ENCODE data around the gene CALN1. TPM values are rescaled to one million over a fixed set of nuclear protein-coding genes. Genes with fewer than 3 reads are reported as not detected.

Gene CALN1
- total RNA-seq, 1 donor from 2014 or later: not detected

- H3K27me3 Mint-ChIP-seq (ENCODE audit: low read depth): no peaks in the 10 kb centered on the region
Observed at GRCh38 chr7:72021716-72022115, 390.4 kb downstream of the CALN1 start.

DNA sequence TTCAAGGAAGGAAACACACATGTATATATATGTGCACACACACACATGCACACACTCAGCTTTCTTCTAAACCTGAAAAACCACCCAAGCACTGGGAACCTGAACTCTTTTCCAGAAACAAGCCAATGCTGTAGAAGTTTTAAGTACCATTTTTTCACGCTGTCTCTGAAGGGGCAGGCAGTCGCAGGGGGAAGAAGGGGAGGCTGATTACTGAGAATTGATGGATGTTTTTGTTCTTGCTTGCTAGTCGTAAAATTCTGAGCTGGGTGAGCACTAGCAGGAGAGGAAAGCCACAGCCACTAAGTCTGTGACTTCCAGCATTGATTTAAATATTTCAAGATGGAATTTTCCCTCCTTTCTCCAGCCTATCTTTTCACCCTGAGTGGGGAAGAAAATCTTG, 391.8 kb downstream of the CALN1 start:
- Mint-ChIP-seq H3K27ac (no peak overlapping the region), H3K4me3 (ENCODE audit: low read depth) (no peak overlapping the region), H3K4me1 (ENCODE audit: low read depth) (no peaks in the 10 kb centered on the region), H3K36me3 (ENCODE audit: low read depth) (no peaks in the 10 kb centered on the region), H3K27me3 (ENCODE audit: low read depth) (no peaks in the 10 kb centered on the region), H3K9me3 (peaks cover 47% of the 10 kb centered on the region)
- DNase-seq (ENCODE audit: low spot score): no peak
- intact Hi-C loops (cut with micrococcal nuclease): no loop called here

More at GRCh38 chr7:72021716-72022115, 390.4 kb downstream of the CALN1 start:
- Mint-ChIP-seq H3K4me3 (ENCODE audit: low read depth) (no peak overlapping the region), H3K27ac (no peak overlapping the region), H3K9me3 (peaks cover 54% of the 10 kb centered on the region), H3K36me3 (ENCODE audit: low read depth) (no peaks in the 10 kb centered on the region), H3K4me1 (ENCODE audit: low read depth) (no peaks in the 10 kb centered on the region)
- DNase-seq (ENCODE audit: low spot score): no peak
- intact Hi-C loops (cut with micrococcal nuclease): no loop called here

DNA sequence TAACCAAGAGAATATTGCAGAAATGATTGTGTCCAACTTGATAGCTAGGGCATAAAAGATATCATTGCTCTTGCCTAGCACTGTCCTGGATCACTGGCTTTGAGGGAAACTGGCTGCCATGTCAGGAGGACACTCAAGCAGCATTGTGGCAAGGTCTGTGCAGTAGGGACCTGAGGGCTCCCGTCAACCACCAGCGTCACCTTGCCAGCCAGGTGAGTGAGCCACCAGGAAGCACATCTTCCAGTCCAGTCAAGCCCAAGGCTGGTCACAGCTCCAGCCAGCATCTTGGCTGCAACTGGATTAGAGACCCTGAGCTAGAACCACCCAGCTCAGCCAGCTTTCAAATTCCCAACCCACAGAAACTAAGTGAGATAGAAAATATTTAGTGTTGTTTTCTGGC, 392.7 kb downstream of the CALN1 start:
- Mint-ChIP-seq H3K27me3 (ENCODE audit: low read depth) (no peaks in the 10 kb centered on the region), H3K4me1 (ENCODE audit: low read depth) (no peaks in the 10 kb centered on the region), H3K9me3 (peaks cover 44% of the 10 kb centered on the region), H3K27ac (no peak overlapping the region), H3K36me3 (ENCODE audit: low read depth) (no peaks in the 10 kb centered on the region), H3K4me3 (ENCODE audit: low read depth) (no peak overlapping the region)
- intact Hi-C loops (cut with micrococcal nuclease): no loop called here
- no peak for DNase-seq (ENCODE audit: low spot score)

DNA sequence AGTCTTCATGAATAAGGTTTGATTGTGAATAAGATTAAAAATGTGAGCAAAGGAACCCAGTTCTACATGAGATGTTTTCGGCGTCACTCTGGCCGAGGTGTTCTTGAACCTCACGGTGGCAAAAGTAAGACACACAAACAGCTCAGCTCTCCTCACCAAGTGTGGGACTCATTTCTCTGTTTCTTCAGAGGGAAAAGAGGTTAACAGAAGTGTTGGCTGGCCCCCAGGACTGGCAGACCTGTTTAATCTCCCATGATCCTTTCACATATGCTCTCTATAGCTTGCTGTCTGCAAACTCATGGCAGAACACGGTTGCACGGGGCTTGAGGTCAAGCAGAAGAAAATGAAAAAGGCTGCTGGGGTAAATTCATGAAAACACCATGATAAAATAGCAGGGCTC, 394.4 kb downstream of the CALN1 start:
- peaks cover 36% of the 10 kb centered on the region for H3K9me3 Mint-ChIP-seq
- H3K27ac Mint-ChIP-seq: no peak overlapping the region
- no peaks in the 10 kb centered on the region for H3K27me3 Mint-ChIP-seq (ENCODE audit: low read depth)
- H3K36me3 Mint-ChIP-seq (ENCODE audit: low read depth): no peaks in the 10 kb centered on the region
- DNase-seq (ENCODE audit: low spot score): no peak
- H3K4me1 Mint-ChIP-seq (ENCODE audit: low read depth): no peaks in the 10 kb centered on the region
- intact Hi-C loops (cut with micrococcal nuclease): no loop called here
- H3K4me3 Mint-ChIP-seq (ENCODE audit: low read depth): no peak overlapping the region

DNA sequence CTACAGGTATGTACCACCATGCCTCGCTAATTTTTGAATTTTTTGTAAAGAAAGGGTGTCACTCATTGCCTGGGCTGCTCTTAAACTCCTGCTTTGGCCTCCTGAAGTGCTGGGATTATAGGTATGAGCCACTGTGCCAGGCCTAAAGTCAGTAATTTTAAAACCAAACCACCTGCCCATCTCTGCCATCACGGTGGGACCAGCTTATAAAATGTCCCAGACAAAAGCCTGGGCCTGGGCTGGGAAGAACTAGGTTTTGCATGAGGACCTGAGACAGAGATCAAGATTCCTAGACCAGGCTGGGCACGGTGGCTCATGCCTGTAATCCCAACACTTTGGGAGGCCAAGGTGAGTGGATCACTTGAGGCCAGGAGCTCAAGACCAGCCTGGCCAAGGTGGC, 395.6 kb downstream of the CALN1 start:
- H3K27me3 Mint-ChIP-seq (ENCODE audit: low read depth): no peaks in the 10 kb centered on the region
- H3K9me3 Mint-ChIP-seq: peaks cover 28% of the 10 kb centered on the region
- H3K4me1 Mint-ChIP-seq (ENCODE audit: low read depth): no peaks in the 10 kb centered on the region
- H3K4me3 Mint-ChIP-seq (ENCODE audit: low read depth): no peak overlapping the region
- DNase-seq (ENCODE audit: low spot score): no peak
- no peaks in the 10 kb centered on the region for H3K36me3 Mint-ChIP-seq (ENCODE audit: low read depth)
- intact Hi-C loops (cut with micrococcal nuclease): no loop called here
- no peak overlapping the region for H3K27ac Mint-ChIP-seq

- Mint-ChIP-seq H3K36me3 (ENCODE audit: low read depth) (no peaks in the 10 kb centered on the region), H3K4me1 (ENCODE audit: low read depth) (no peaks in the 10 kb centered on the region)
- intact Hi-C loops (cut with micrococcal nuclease): no loop called here
Observed at GRCh38 chr7:72015136-72015535, 397.0 kb downstream of the CALN1 start.

DNA sequence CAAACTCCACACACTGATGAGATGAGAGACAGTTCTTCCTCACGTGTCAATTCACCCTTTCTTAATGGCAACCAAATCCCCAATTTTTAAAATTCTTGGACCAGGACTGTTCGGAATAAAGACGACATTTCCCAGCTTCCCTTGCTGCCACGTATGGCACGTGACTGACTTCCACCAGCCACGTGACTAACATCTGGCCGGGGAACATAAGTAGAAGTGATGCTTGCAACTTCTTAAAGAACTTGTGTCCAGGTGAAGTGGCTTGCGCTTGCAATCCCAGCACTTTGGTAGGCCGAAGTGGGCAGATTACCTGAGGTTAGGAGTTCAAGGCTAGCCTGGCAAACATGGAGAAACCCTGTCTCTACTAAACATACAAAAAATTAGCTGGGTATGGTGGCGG, 405.1 kb downstream of the CALN1 start:
- Mint-ChIP-seq H3K36me3 (ENCODE audit: low read depth) (no peaks in the 10 kb centered on the region), H3K4me1 (ENCODE audit: low read depth) (no peaks in the 10 kb centered on the region), H3K4me3 (ENCODE audit: low read depth) (no peak overlapping the region), H3K9me3 (peaks cover 4% of the 10 kb centered on the region), H3K27ac (no peak overlapping the region), H3K27me3 (ENCODE audit: low read depth) (no peaks in the 10 kb centered on the region)
- DNase-seq (ENCODE audit: low spot score): no peak
- intact Hi-C loops (cut with micrococcal nuclease): no loop called here

More at GRCh38 chr7:72015136-72015535, 397.0 kb downstream of the CALN1 start:
- DNase-seq (ENCODE audit: low spot score): no peak
- peaks cover 21% of the 10 kb centered on the region for H3K9me3 Mint-ChIP-seq
- no peak overlapping the region for H3K4me3 Mint-ChIP-seq (ENCODE audit: low read depth)
- no peak overlapping the region for H3K27ac Mint-ChIP-seq
- no peaks in the 10 kb centered on the region for H3K27me3 Mint-ChIP-seq (ENCODE audit: low read depth)

DNA sequence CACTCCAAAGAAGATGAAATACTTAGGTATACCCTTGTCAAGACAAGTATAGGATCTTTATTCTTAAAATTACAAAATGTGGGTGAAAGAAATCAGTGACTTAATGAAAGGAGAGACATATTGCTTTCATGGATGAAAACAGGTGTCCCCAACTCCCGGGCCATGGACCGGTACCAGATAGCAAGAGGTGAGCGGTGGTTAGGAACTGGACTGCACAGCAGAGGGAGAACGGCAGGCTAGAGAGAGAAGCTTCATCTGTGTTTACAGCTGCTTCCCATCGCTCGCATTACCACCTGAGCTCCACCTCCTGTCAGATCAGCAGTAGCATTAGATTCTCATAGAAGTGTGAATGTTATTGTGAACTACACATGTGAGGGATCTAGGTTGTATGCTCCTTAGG, 408.9 kb downstream of the CALN1 start:
- Mint-ChIP-seq H3K27ac (no peak overlapping the region), H3K4me3 (ENCODE audit: low read depth) (no peak overlapping the region), H3K9me3 (peaks cover 14% of the 10 kb centered on the region), H3K36me3 (ENCODE audit: low read depth) (no peaks in the 10 kb centered on the region), H3K4me1 (ENCODE audit: low read depth) (no peaks in the 10 kb centered on the region), H3K27me3 (ENCODE audit: low read depth) (no peaks in the 10 kb centered on the region)
- DNase-seq (ENCODE audit: low spot score): no peak
- intact Hi-C loops (cut with micrococcal nuclease): no loop called here

DNA sequence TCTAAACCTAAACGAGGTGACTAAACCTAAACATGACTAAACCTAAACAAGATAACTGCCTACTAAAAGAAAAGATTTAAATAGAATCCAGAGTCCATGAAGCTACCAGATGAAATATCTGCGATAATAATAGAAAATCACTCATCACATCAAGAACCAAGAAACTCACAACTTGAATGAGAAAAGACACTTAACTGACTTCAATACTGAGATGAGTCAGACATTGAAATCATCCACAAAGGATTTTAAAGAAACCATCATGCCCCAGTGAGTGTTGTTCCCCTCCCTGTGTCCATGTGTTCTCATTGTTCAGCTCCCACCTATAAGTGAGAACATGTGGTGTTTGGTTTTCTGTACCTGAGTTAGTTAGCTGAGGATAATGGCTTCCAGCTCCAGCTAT, 416.0 kb downstream of the CALN1 start:
- no peaks in the 10 kb centered on the region for H3K27me3 Mint-ChIP-seq (ENCODE audit: low read depth)
- H3K4me3 Mint-ChIP-seq (ENCODE audit: low read depth): no peak overlapping the region
- no peaks in the 10 kb centered on the region for H3K36me3 Mint-ChIP-seq (ENCODE audit: low read depth)
- DNase-seq (ENCODE audit: low spot score): no peak
- intact Hi-C loops (cut with micrococcal nuclease): no loop called here
- no peak overlapping the region for H3K27ac Mint-ChIP-seq
- H3K4me1 Mint-ChIP-seq (ENCODE audit: low read depth): no peaks in the 10 kb centered on the region
- peaks cover 19% of the 10 kb centered on the region for H3K9me3 Mint-ChIP-seq

DNA sequence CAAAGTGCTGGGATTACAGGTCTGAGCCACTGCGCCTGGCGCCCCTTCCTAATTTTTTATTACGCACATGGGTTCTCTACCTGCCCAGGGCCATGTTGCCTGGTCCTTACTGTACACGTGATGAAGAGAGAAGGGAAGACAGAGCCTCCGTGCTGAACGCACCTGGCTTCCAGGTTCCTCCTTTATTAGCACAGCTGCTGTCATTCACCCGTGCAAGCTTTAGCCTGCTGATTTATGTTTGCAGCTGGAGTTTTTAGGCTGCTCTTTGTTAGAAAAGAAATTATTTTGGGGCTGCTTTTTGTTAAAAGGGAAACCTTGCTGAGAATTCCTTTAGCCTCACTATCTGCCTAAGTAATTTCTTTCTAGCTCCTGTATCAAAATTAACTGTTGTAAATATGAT, 417.0 kb downstream of the CALN1 start:
- intact Hi-C loops (cut with micrococcal nuclease): no loop called here
- Mint-ChIP-seq H3K27ac (no peak overlapping the region), H3K4me3 (ENCODE audit: low read depth) (no peak overlapping the region), H3K27me3 (ENCODE audit: low read depth) (no peaks in the 10 kb centered on the region), H3K4me1 (ENCODE audit: low read depth) (no peaks in the 10 kb centered on the region), H3K9me3 (peaks cover 15% of the 10 kb centered on the region), H3K36me3 (ENCODE audit: low read depth) (no peaks in the 10 kb centered on the region)
- no peak for DNase-seq (ENCODE audit: low spot score)

GRCh38 chr7:71991586-71991985, 420.6 kb downstream of the CALN1 start:
- no peaks in the 10 kb centered on the region for H3K36me3 Mint-ChIP-seq (ENCODE audit: low read depth)
- DNase-seq (ENCODE audit: low spot score): no peak
- intact Hi-C loops (cut with micrococcal nuclease): no loop called here
- no peaks in the 10 kb centered on the region for H3K27me3 Mint-ChIP-seq (ENCODE audit: low read depth)
- no peaks in the 10 kb centered on the region for H3K4me1 Mint-ChIP-seq (ENCODE audit: low read depth)
- H3K9me3 Mint-ChIP-seq: peaks cover 20% of the 10 kb centered on the region
- no peak overlapping the region for H3K27ac Mint-ChIP-seq
- H3K4me3 Mint-ChIP-seq (ENCODE audit: low read depth): no peak overlapping the region

- Mint-ChIP-seq H3K4me1 (ENCODE audit: low read depth) (no peaks in the 10 kb centered on the region), H3K9me3 (peaks cover 20% of the 10 kb centered on the region), H3K27ac (no peak overlapping the region), H3K27me3 (ENCODE audit: low read depth) (no peaks in the 10 kb centered on the region), H3K36me3 (ENCODE audit: low read depth) (no peaks in the 10 kb centered on the region), H3K4me3 (ENCODE audit: low read depth) (no peak overlapping the region)
- no peak for DNase-seq (ENCODE audit: low spot score)
- intact Hi-C loops (cut with micrococcal nuclease): no loop called here
Observed at GRCh38 chr7:71990138-71990462, 422.0 kb downstream of the CALN1 start.

GRCh38 chr7:71988201-71988600, 423.9 kb downstream of the CALN1 start:
- intact Hi-C loops (cut with micrococcal nuclease): no loop called here
- peaks cover 22% of the 10 kb centered on the region for H3K9me3 Mint-ChIP-seq
- H3K27ac Mint-ChIP-seq: no peak overlapping the region
- no peaks in the 10 kb centered on the region for H3K4me1 Mint-ChIP-seq (ENCODE audit: low read depth)
- H3K4me3 Mint-ChIP-seq (ENCODE audit: low read depth): no peak overlapping the region
- H3K36me3 Mint-ChIP-seq (ENCODE audit: low read depth): no peaks in the 10 kb centered on the region
- no peaks in the 10 kb centered on the region for H3K27me3 Mint-ChIP-seq (ENCODE audit: low read depth)
- no peak for DNase-seq (ENCODE audit: low spot score)

DNA sequence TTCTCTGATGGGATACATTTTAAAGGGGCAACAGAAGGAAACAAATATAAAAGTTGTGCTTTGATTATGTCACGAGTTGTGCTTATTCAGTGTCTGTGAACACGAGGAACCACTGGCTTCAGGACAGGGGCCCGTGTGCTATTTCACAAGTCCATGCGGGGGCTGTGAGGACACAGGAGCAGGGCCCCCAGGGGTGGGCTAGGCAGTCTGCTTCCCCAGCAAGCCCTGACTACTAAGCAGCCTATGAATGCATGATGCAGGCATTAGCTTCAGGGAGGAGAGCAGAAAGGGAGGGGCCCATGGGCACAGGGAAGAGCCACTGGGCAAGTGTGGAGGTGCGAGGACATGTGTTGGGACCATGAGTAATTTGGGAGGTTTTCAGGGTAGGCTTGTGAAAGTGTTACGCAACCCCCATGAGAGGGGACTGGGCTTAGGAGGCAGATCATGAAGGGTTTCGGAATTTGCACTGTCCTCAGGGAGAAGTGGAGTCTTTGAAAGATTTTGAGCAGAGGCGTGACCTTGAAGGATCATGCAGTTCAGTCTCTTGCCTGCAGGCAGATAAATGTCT, 424.9 kb downstream of the CALN1 start:
- Mint-ChIP-seq H3K4me1 (ENCODE audit: low read depth) (no peaks in the 10 kb centered on the region), H3K9me3 (peaks cover 22% of the 10 kb centered on the region), H3K4me3 (ENCODE audit: low read depth) (no peak overlapping the region), H3K36me3 (ENCODE audit: low read depth) (no peaks in the 10 kb centered on the region), H3K27me3 (ENCODE audit: low read depth) (no peaks in the 10 kb centered on the region), H3K27ac (no peak overlapping the region)
- DNase-seq (ENCODE audit: low spot score): no peak
- intact Hi-C loops (cut with micrococcal nuclease): no loop called here

Data from activated T-helper 2 cell treated with anti-CD3 and anti-CD28 coated beads, Interferon-gamma antibody, Interleukin-2, Interleukin-4, amounts not matched to agents 10 μg/mL and 5 μg/mL and 100 μg/mL, durations not matched to agents 14 hours and 24 hours and 36 hours (primary cell).